SK-N-SH treated with all-trans-retinoic acid at 6 μM for 48 hours (cell line): Measurements from ENCODE around the gene BACH1.

Experiments used
- ARNTL ChIP-seq: fragments of 450-650 bp; formaldehyde crosslinking; IDR thresholded peaks from 2 replicates; pipeline ENCODE4 v1.5.0; 2020; ENCODE audit warnings: low read depth, mild to moderate bottlenecking, moderate library complexity, borderline replicate concordance
- BACH2 ChIP-seq: fragments of 250-450 bp; sonication (Bioruptor Pico); IDR thresholded peaks from 2 replicates; pipeline ENCODE4 v1.9.0; 2021; ENCODE audit warnings: mild to moderate bottlenecking, borderline replicate concordance
- CSDC2 ChIP-seq: fragments of 250-450 bp; sonication (Bioruptor Pico); IDR thresholded peaks from 2 replicates; pipeline ENCODE4 v1.5.0; 2020; ENCODE audit warnings: mild to moderate bottlenecking, moderate library complexity
- PPARA ChIP-seq: fragments of 250-450 bp; sonication (Bioruptor Pico); IDR thresholded peaks from 2 replicates; pipeline ENCODE4 v1.5.0; 2020; ENCODE audit warnings: mild to moderate bottlenecking, borderline replicate concordance
- TCF4 ChIP-seq: fragments of 250-450 bp; sonication (Bioruptor Pico); IDR thresholded peaks from 2 replicates; pipeline ENCODE4 v1.8.0; 2021; ENCODE audit warnings: mild to moderate bottlenecking, moderate library complexity, borderline replicate concordance
- ZC3H10 ChIP-seq: fragments of 250-450 bp; sonication (Bioruptor Pico); IDR thresholded peaks from 2 replicates; pipeline ENCODE4 v1.5.1; 2021; ENCODE audit warnings: mild to moderate bottlenecking, moderate library complexity
- ZFP3 ChIP-seq: fragments of 250-450 bp; sonication (Bioruptor Pico); IDR thresholded peaks from 2 replicates; pipeline ENCODE4 v1.5.0; 2020; ENCODE audit warnings: mild to moderate bottlenecking, moderate library complexity
- ZFP30 ChIP-seq: fragments of 450-650 bp; formaldehyde crosslinking; IDR thresholded peaks from 2 replicates; pipeline ENCODE4 v1.5.0; 2022; ENCODE audit warnings: mild to moderate bottlenecking, moderate library complexity
- ZNF70 ChIP-seq: fragments of 450-650 bp; formaldehyde crosslinking; IDR thresholded peaks from 2 replicates; pipeline ENCODE4 v1.5.0; 2020; ENCODE audit warnings: mild to moderate bottlenecking, moderate library complexity
- ZNF8 ChIP-seq: fragments of 450-650 bp; formaldehyde crosslinking; IDR thresholded peaks from 2 replicates; pipeline ENCODE4 v1.5.0; 2020; ENCODE audit warnings: mild to moderate bottlenecking, moderate library complexity
- TF ChIP-seq, protein P1 (sequence below): fragments of 250-450 bp; sonication (Bioruptor Pico); IDR thresholded peaks from 2 replicates; pipeline ENCODE4 v1.8.0; 2020; ENCODE audit warnings: mild to moderate bottlenecking, moderate library complexity, borderline replicate concordance
- TF ChIP-seq, protein P2 (sequence below): fragments of 250-450 bp; sonication (Bioruptor Pico); IDR thresholded peaks from 2 replicates; pipeline ENCODE4 v1.5.1; 2020; ENCODE audit warnings: low read depth, mild to moderate bottlenecking, moderate library complexity

DNA sequence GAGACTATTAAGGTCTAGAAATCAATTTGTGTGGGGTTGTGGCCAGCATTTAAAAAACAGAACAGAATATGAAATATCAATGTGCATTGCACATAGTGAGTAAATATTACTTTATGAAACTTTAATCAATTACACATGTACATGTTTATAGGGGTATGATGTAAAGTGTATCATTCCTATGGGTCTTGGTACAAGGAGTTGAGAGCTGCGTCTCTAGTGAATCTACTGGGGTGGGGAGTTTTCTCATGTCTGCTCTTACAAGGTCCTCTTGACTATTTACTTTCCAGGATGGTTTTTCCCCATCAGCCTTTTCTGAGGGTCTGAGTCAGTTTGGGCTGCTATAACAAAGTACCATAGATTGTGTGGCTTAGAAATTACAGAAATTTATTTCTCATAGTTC lies 75.8 kb downstream of the BACH1 start:
- TF ChIP-seq, protein P1, sequence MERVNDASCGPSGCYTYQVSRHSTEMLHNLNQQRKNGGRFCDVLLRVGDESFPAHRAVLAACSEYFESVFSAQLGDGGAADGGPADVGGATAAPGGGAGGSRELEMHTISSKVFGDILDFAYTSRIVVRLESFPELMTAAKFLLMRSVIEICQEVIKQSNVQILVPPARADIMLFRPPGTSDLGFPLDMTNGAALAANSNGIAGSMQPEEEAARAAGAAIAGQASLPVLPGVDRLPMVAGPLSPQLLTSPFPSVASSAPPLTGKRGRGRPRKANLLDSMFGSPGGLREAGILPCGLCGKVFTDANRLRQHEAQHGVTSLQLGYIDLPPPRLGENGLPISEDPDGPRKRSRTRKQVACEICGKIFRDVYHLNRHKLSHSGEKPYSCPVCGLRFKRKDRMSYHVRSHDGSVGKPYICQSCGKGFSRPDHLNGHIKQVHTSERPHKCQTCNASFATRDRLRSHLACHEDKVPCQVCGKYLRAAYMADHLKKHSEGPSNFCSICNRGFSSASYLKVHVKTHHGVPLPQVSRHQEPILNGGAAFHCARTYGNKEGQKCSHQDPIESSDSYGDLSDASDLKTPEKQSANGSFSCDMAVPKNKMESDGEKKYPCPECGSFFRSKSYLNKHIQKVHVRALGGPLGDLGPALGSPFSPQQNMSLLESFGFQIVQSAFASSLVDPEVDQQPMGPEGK (CRISPR knock-in tag): no peak
- TF ChIP-seq BACH2 (no peak), PPARA (CRISPR knock-in tag) (no peak), ZC3H10 (no peak), ZFP30 (no peak), ZNF70 (CRISPR knock-in tag) (no peak), ZNF8 (no peak), TCF4 (CRISPR knock-in tag) (no peak), ZFP3 (CRISPR knock-in tag) (no peak), ARNTL (CRISPR knock-in tag) (no peak), CSDC2 (CRISPR knock-in tag) (no peak)
- TF ChIP-seq, protein P2, sequence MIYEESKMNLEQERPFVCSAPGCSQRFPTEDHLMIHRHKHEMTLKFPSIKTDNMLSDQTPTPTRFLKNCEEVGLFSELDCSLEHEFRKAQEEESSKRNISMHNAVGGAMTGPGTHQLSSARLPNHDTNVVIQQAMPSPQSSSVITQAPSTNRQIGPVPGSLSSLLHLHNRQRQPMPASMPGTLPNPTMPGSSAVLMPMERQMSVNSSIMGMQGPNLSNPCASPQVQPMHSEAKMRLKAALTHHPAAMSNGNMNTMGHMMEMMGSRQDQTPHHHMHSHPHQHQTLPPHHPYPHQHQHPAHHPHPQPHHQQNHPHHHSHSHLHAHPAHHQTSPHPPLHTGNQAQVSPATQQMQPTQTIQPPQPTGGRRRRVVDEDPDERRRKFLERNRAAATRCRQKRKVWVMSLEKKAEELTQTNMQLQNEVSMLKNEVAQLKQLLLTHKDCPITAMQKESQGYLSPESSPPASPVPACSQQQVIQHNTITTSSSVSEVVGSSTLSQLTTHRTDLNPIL: no peak
